NT2/D1 (cell line): ENCODE measurements around the gene SEH1L.
"Not testable (repeated sequence)": the region's sequence is repeated elsewhere in the genome, so short reads cannot be mapped to it uniquely, and the experiment has no call there.

ENCODE experiments used
- DNase-seq: peaks from one replicate; pipeline ENCODE4 v3.0.0-alpha.2; 2011; ENCODE audit warnings: low read depth, low spot score
- H3K27me3 ChIP-seq: 2 replicates; pipeline ENCODE4 v1.6.0; 2011; ENCODE audit warnings: mild to moderate bottlenecking; ENCODE audit not compliant: insufficient read length, insufficient read depth
- H3K36me3 ChIP-seq: 2 replicates; pipeline ENCODE4 v1.6.1; 2011; ENCODE audit warnings: mild to moderate bottlenecking, low read length, mixed read lengths; ENCODE audit not compliant: insufficient read depth, insufficient read length
- H3K4me1 ChIP-seq: 2 replicates; pipeline ENCODE4 v1.5.1; 2011; ENCODE audit not compliant: insufficient read depth, insufficient read length
- H3K4me3 ChIP-seq: 2 replicates; pipeline ENCODE4 v1.5.1; 2011; ENCODE audit warnings: low read depth; ENCODE audit not compliant: insufficient read length
- H3K9ac ChIP-seq: 2 replicates; pipeline ENCODE4 v1.6.0; 2011; ENCODE audit warnings: low read depth; ENCODE audit not compliant: insufficient read length
- H3K9me3 ChIP-seq: 2 replicates; pipeline ENCODE4 v1.5.1; 2011; ENCODE audit warnings: mild to moderate bottlenecking, low read length; ENCODE audit not compliant: insufficient read depth
- SUZ12 ChIP-seq: IDR thresholded peaks from 2 replicates; pipeline ENCODE4 v1.6.1; 2011; ENCODE audit not compliant: insufficient read length, insufficient read depth; ENCODE audit errors: extremely low read depth
- YY1 ChIP-seq: IDR thresholded peaks from 2 replicates; pipeline ENCODE4 v1.6.1; 2011; ENCODE audit not compliant: insufficient read length, insufficient read depth
- ZNF274 ChIP-seq: IDR thresholded peaks from 2 replicates; pipeline ENCODE4 v1.6.1; 2011; ENCODE audit warnings: mild to moderate bottlenecking, low read depth, low read length

The SEH1L gene

DNA sequence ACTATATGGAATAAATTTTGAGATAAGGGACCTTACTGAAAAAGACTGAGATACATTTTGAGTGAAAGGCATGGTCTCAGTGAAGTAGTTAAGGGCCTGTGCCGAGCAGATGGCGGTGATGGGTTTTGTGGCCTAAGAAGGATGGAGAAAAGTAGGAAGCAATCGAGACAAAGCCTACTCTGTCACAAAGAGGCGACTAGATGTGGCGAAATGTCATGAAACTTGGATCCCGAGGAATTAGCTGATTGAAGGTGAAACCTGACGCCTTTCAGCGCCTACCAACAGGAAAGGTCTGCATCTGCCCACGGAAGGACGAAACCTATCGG lies 42.8 kb downstream of the SEH1L start:
- Histone ChIP-seq H3K36me3 (peaks cover 4% of the 10 kb centered on the region), H3K9ac (peak overlapping the region; percentile 91), H3K4me1 (peaks cover 5% of the 10 kb centered on the region), H3K27me3 (no peaks in the 10 kb centered on the region), H3K4me3 (peak overlapping the region; percentile 78), H3K9me3 (no peaks in the 10 kb centered on the region)
- TF ChIP-seq YY1 (no peak), SUZ12 (no peak), ZNF274 (no peak)
- DNase-seq = peak; percentile 15

DNA sequence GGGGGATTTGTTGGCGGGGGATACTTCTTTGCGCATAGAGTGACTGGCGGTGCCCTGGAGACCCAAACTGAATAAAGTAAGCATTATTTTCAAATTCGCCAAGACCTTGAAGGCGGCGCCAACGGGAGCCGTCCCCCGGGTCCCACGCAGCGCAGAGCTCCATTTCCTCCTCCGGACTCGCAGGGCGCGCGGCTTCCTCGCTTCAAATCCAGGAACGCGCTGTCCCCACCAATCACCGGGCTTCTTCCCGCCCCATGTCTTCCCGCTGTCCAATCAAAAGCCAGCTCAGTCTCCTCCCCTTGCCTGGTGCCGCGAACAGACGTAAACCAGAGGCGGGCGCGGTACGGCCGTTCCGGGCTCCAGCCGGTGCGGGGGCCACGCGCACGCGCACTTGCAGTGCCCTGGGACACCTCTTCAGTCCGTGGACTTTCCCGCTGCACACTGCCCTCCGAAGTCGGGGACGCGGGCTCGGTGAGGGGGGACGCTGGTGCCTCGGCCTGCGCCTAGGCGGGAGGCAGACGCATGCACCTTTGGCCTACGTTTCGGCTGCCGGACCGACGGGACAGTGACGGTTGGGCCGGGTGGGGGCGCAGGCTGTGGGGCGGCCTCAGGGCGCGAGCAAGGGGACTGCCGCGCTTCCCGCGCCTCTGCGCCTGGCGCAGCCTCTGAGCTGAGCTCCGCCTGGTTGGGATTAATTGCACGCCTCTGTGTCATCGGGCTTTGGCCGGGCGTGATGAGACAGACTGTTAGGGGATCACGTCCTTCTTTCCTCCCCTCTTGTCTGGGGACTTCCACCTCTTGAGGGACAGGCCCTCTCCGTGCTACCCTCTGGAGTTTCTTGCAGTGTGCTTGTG lies 43.4 kb downstream of the SEH1L start, which contains the start of gene CEP192:
Gene CEP192 (plus strand): TSS at position 396 of the 854 bp plus-strand sequence. CDS start 8,063 bp downstream, outside the sequence.
- no peaks in the 10 kb centered on the region for H3K9me3 ChIP-seq
- H3K4me3 ChIP-seq = peak within 1 kb of the TSS; percentile 78
- no peaks in the 10 kb centered on the region for H3K27me3 ChIP-seq
- H3K4me1 ChIP-seq = peaks cover 5% of the 10 kb centered on the region
- peak; percentile 90 for DNase-seq
- H3K9ac ChIP-seq = peak within 1 kb of the TSS; percentile 95
- TF ChIP-seq YY1 (no peak), ZNF274 (no peak), SUZ12 (no peak)
- peaks cover 3% of the 10 kb centered on the region for H3K36me3 ChIP-seq

DNA sequence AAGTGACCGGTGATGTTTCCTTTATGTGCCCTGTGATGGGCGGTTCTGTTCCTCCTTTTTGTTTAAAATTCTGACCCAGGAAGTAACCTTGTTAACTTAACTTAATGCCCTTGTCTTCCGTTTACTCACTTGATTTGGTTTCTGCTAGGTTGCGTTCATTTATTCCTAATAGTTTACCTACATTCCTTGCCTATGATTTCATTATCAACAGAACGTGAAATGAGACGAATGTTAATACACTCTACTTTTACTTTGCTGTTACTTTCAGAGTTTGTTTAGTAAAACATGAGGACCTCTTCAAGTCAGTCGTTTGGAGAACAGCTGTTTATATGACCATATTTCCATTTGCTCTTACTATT lies 44.0 kb downstream of the SEH1L start:
- DNase-seq = no peak
- H3K9ac ChIP-seq = peak overlapping the region; percentile 95
- no peaks in the 10 kb centered on the region for H3K27me3 ChIP-seq
- no peak for TF ChIP-seq YY1
- TF ChIP-seq ZNF274 = no peak
- TF ChIP-seq SUZ12 = no peak
- H3K4me3 ChIP-seq = peak overlapping the region; percentile 78
- H3K9me3 ChIP-seq = no peaks in the 10 kb centered on the region
- H3K4me1 ChIP-seq = peaks cover 5% of the 10 kb centered on the region
- peaks cover 1% of the 10 kb centered on the region for H3K36me3 ChIP-seq

DNA sequence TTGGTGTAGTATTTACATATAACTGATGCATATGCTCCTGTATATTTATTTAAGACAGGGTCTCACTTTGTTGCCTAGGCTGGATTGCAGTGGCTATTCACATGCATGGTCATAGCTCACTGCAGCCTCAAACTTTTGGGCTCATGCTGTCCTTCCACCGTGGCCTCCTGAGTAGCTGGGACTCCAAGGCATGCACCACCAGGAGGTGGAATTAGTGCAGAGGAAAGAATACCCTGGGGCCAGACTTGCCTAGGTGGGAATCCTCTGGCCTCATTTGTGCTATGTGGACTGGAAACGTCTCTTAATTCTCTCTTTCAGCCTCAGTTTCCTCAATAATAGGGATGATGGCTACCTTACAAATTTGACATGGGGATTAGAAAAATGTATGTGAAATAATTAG lies 45.6 kb downstream of the SEH1L start:
- Histone ChIP-seq H3K4me1 (peaks cover 5% of the 10 kb centered on the region), H3K9ac (no peak overlapping the region), H3K27me3 (no peaks in the 10 kb centered on the region), H3K9me3 (no peaks in the 10 kb centered on the region), H3K36me3 (no peaks in the 10 kb centered on the region), H3K4me3 (no peak overlapping the region)
- DNase-seq = no peak
- no peak for TF ChIP-seq YY1
- no peak for TF ChIP-seq ZNF274
- no peak for TF ChIP-seq SUZ12

DNA sequence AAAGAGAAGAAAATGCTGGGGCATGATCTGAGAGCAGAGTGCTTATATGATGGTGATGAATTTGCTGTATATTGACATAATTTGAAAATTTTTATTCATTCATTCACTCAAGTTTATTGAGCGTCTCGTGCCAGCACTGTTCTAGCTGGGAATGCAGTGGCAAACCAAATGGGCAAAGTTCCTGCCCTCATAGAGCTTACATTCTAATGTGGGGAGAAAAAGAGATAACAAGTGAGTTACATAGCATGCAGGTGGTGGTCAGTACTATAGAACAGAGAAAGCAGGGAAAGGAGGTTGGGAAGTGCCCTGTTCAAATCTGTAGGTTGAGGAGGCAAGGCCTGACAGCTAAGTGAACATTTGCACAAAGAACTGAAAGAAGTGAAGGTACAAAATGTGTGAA lies 47.6 kb downstream of the SEH1L start:
- H3K4me1 ChIP-seq = no peaks in the 10 kb centered on the region
- H3K36me3 ChIP-seq = peaks cover 5% of the 10 kb centered on the region
- no peak for TF ChIP-seq ZNF274
- no peak for TF ChIP-seq SUZ12
- no peak for TF ChIP-seq YY1
- H3K4me3 ChIP-seq = no peak overlapping the region
- no peak for DNase-seq
- H3K9ac ChIP-seq = no peak overlapping the region
- H3K9me3 ChIP-seq = no peaks in the 10 kb centered on the region
- H3K27me3 ChIP-seq = no peaks in the 10 kb centered on the region

DNA sequence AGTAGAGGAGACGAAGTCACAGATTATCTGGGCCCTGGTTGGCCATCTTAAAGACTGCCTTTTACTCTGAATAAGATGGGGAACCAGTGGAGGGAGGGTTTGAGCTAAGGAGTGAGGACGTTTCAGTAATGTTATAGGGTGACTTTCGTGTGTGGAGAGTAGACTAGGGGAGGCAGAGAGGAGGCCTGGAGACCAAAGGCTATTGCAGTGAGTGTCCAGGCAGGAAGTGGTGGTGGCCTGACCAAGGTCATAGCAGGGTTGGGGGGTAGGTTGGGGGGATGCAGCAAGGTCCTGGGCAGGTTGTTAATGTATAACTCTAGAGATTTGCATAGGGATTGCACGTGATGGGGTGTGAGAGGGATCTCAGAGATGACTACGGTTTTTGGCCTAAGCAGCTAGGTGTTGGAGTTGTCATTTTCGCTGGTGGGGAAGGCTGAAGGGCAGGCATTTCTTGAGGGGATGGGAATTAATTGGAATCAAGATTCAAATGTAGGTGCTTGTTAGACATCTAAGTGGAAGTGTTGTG lies 48.2 kb downstream of the SEH1L start:
- Histone ChIP-seq H3K36me3 (peaks cover 7% of the 10 kb centered on the region), H3K9me3 (no peaks in the 10 kb centered on the region), H3K4me3 (no peak overlapping the region), H3K27me3 (no peaks in the 10 kb centered on the region), H3K4me1 (no peaks in the 10 kb centered on the region), H3K9ac (no peak overlapping the region)
- no peak for TF ChIP-seq SUZ12
- DNase-seq = no peak

DNA sequence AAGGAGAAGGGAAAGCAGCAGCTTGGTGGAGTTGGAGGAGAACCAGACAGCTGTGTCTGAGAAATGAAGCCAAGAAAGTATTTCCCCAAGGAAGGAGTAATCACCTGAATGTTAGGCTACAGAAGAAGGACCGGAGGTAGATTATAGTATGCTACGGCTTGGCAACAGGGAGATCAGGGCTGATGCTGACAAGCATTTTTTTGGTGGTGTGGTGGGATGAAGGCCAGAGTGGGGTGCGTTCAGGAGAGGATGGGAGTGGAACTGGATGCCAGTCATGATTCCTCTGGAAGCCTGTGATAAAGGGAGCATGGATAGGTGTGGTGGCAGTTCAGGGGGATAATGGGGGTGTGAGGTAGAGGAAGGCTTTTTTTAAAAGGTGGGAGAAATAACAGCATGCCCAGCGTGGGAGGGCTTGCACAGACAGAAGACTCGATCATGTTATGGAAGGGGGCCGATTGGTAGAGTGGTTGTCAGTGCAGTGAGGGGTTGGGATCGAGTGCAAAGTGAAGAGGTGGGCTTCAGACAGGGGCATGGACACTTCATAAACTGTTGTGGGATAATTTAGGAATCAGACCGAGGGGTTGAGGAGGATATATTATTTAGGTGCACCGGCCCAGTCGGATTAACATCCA lies 49.0 kb downstream of the SEH1L start:
- H3K4me3 ChIP-seq = no peak overlapping the region
- no peaks in the 10 kb centered on the region for H3K4me1 ChIP-seq
- no peak for DNase-seq
- H3K36me3 ChIP-seq = peaks cover 14% of the 10 kb centered on the region
- TF ChIP-seq ZNF274 (no peak), SUZ12 (no peak), YY1 (no peak)
- no peaks in the 10 kb centered on the region for H3K9me3 ChIP-seq
- no peak overlapping the region for H3K9ac ChIP-seq
- no peaks in the 10 kb centered on the region for H3K27me3 ChIP-seq

DNA sequence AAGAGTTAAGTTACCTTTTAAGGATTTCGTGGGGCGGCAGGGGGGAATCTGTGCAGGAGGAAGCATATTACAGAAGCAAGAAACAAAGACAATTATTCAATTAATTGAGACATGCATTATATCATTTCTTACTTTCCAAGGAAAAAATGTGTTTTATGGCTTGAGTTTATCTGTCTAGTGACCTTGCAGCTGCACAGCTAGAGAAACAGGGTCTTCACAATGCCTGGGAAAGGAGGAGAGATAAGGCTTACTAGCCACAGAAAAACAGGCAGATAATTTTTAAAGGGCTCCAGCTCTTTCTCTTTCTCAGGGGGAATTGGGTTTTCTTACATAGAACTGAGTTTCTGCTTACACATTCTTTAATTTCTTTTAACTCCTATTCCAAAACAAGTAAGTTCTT lies 49.5 kb downstream of the SEH1L start:
- H3K4me3 ChIP-seq, H3K27me3 ChIP-seq, H3K9me3 ChIP-seq, DNase-seq, H3K9ac ChIP-seq, H3K4me1 ChIP-seq: not testable (repeated sequence)
- H3K36me3 ChIP-seq = peaks cover 20% of the 10 kb centered on the region
